GM12873 (cell line): ENCODE results near the gene TMEM178B.

ENCODE experiments used
- CTCF ChIP-seq: IDR thresholded peaks from 2 replicates; pipeline ENCODE4 v1.5.1; 2012; ENCODE audit warnings: low read depth, mild to moderate bottlenecking, moderate library complexity, low read length, control low read depth; ENCODE audit not compliant: insufficient read depth; ENCODE audit errors: missing control alignments

TMEM178B gene

GRCh38 chr7:141300816-141301215, 227.0 kb downstream of the TMEM178B start:
- TF ChIP-seq CTCF, result no peak

DNA sequence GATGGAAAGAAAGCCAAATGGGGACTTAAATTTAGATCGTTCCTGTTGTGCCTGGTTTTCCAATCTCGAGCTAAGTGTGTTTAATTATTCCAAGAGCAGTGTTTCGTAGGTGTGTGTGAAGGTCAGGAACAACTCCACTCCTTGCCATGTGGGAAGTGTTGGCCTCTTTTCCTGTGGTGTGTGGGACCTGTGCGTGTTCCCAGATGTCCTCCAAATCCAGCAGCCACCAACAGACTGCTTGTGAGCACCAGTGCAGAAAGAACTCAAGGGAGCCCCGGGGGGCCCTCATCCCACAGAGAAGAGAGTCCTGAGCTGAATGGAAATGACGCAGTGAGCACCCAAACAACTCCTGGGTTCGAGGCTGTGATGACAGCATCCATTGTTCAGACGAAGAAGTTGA, 227.7 kb downstream of the TMEM178B start:
- no peak for TF ChIP-seq CTCF

DNA sequence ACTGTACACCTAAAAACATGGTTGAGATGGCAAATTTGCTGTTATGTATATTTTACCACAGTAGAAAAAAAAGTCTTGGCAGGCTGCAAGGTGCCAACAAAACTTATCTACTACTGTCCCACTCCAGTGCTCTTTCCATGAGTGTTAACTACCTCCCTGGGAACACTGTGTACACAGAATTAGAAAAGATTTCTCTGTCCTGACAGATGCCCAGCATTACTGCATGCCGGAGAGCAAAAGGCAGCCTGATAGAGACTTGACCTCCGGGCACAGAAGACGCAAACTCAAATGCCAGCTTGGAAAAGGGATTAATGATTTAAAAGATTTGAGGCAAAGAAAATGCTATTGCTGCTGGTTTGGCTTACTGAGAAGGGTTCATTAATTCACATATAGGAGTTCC, 228.8 kb downstream of the TMEM178B start:
- TF ChIP-seq CTCF, result no peak

DNA sequence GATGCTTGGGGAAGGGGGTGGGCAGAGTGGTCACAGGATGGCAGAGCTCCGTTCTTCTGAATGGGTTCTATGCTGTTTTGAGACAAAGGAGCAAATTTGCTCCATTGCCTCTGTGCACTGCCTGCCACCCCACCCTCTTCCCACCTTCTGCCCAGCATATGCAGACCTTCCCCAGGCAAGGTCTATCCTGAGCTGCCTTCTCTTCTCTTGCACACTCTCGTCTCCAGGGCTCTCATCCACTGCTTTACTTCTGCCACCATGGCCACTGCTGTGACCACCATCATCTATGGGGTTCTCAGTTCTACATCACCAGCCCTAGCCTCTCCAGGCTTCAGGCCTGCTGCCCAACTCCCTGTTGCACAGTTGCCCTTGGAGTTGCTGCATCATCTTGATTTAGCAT, 230.4 kb downstream of the TMEM178B start:
- TF ChIP-seq CTCF, result no peak

GRCh38 chr7:141306081-141306480, 232.2 kb downstream of the TMEM178B start:
- TF ChIP-seq CTCF, result no peak

GRCh38 chr7:141312395-141312794, 238.5 kb downstream of the TMEM178B start:
- no peak for TF ChIP-seq CTCF

- no peak for TF ChIP-seq CTCF
These were observed 239.1 kb downstream of the TMEM178B start for GRCh38 chr7:141312828-141313521.
